GM12878 (cell line): ENCODE data around the gene GTPBP4. TPM values are rescaled to one million over a fixed set of nuclear protein-coding genes. Genes with fewer than 3 reads are reported as not detected.
A peak's percentile ranks its signal among the peaks of the same experiment; 100 is the strongest.

Experiments used
- ATAC-seq: fragments of 200-7000 bp; cut with Tn5 transposase; 3 replicates; pipeline ENCODE4 v1.9.1; 2020; ENCODE audit warnings: mild to moderate bottlenecking, moderate library complexity
- BruUV-seq: library from RNA; stranded (reverse); fragments of 400-500 nt; replicated peaks from 2 replicates; lab custom pipeline; 2021; lab: Mats Ljungman, UMichigan
- CTCF ChIA-PET: fragments of 300-600 bp; sonication (Branson Sonifier 250); formaldehyde crosslinking; extraction: SDS; loops from one replicate; lab custom pipeline; 2021; ENCODE audit warnings: inconsistent platforms; lab: Yijun Ruan, JAX
- POLR2A ChIA-PET: fragments of 350-600 bp; formaldehyde crosslinking; extraction: SDS; loops from one replicate; lab custom pipeline; 2021; ENCODE audit warnings: inconsistent platforms; lab: Charles Lee
- RAD21 ChIA-PET: fragments of 300-600 bp; sonication (Branson Sonifier 250); formaldehyde crosslinking; loops from one replicate; lab custom pipeline; 2023; ENCODE audit warnings: antibody characterized with exemption; ENCODE audit not compliant: unreplicated experiment; lab: Charles Lee
- SMC1A ChIA-PET: fragments of 300-600 bp; sonication (Branson Sonifier 250); formaldehyde crosslinking; loops from one replicate; lab custom pipeline; 2023; ENCODE audit not compliant: unreplicated experiment, uncharacterized antibody; lab: Charles Lee
- DNase-seq: peaks from one replicate; pipeline ENCODE4 v3.0.0-alpha.2; 2011; ENCODE audit warnings: low read depth, low spot score
- FAIRE-seq: peaks from 3 replicates; lab custom pipeline; 2011; peaks lifted over from hg19 to GRCh38; lab: Jason Lieb, UNC
- H2AFZ ChIP-seq: 2 replicates; pipeline ENCODE4 v1.6.0; 2011; ENCODE audit warnings: low read depth, low read length, control low read depth; ENCODE audit not compliant: control insufficient read depth
- H3K27ac ChIP-seq: 2 replicates; pipeline ENCODE4 v1.5.1; 2011; ENCODE audit warnings: control low read depth; ENCODE audit not compliant: control insufficient read depth, insufficient read depth
- H3K27me3 ChIP-seq, 2 experiments: replicated peaks in 1 of 2; 2 replicates each; pipeline versions ENCODE4 v1.6.0 to v1.6.1; 2011; ENCODE audit warnings: low read length in 1 of 2; ENCODE audit not compliant: control insufficient read depth in 2 of 2, insufficient read depth in 2 of 2
- H3K36me3 ChIP-seq, 2 experiments: 2 replicates each; pipeline ENCODE4 v1.5.1; 2011; ENCODE audit warnings: low read length in 1 of 2; ENCODE audit not compliant: control insufficient read depth in 2 of 2, insufficient read depth in 2 of 2
- H3K4me1 ChIP-seq: 2 replicates; pipeline ENCODE4 v1.6.1; 2011; ENCODE audit warnings: mild to moderate bottlenecking, low read length, moderate library complexity, mixed read lengths; ENCODE audit not compliant: control insufficient read depth, insufficient read depth
- H3K4me2 ChIP-seq: 2 replicates; pipeline ENCODE4 v1.6.0; 2011; ENCODE audit warnings: control low read depth; ENCODE audit not compliant: control insufficient read depth, insufficient read depth
- H3K4me3 ChIP-seq: fragments of 200-600 bp; sonication (generic); 2 replicates; pipeline ENCODE4 v1.5.1; 2016
- H3K79me2 ChIP-seq: 2 replicates; pipeline ENCODE4 v1.6.0; 2011; ENCODE audit warnings: low read length; ENCODE audit not compliant: control insufficient read depth, insufficient read depth
- H3K9ac ChIP-seq: 2 replicates; pipeline ENCODE4 v1.8.0; 2011; ENCODE audit warnings: low read length, control low read depth, mixed read lengths; ENCODE audit not compliant: control insufficient read depth, insufficient read depth
- H3K9me3 ChIP-seq: replicated peaks from 3 replicates; pipeline ENCODE4 v1.5.1; 2011; ENCODE audit warnings: mild to moderate bottlenecking, low read length; ENCODE audit not compliant: control insufficient read depth, insufficient read depth
- H4K20me1 ChIP-seq: 2 replicates; pipeline ENCODE4 v1.6.0; 2011; ENCODE audit not compliant: control insufficient read depth, insufficient read depth
- BCL11A ChIP-seq: IDR thresholded peaks from 2 replicates; pipeline ENCODE4 v1.6.1; 2011; ENCODE audit warnings: low read depth, low read length
- CEBPB ChIP-seq, 2 experiments: fragments of 150-350 bp in 1 of 2; IDR thresholded peaks; 2 replicates each; pipeline ENCODE4 v1.6.1; 2012 to 2014; ENCODE audit warnings: low read depth in 2 of 2, low read length in 2 of 2, borderline replicate concordance in 1 of 2, inconsistent platforms in 1 of 2
- DPF2 ChIP-seq: fragments of 450-650 bp; IDR thresholded peaks from 2 replicates; pipeline ENCODE4 v1.6.1; 2017; ENCODE audit warnings: mild to moderate bottlenecking
- FOXK2 ChIP-seq: fragments of 450-650 bp; IDR thresholded peaks from 2 replicates; pipeline ENCODE4 v1.6.1; 2017; ENCODE audit warnings: mild to moderate bottlenecking, moderate library complexity
- MTA2 ChIP-seq: fragments of 450-650 bp; IDR thresholded peaks from 2 replicates; pipeline ENCODE4 v1.6.1; 2016; ENCODE audit warnings: low read depth, mild to moderate bottlenecking, moderate library complexity
- POLR2AphosphoS5 ChIP-seq: IDR thresholded peaks from 2 replicates; pipeline ENCODE4 v1.6.1; 2011; ENCODE audit warnings: mild to moderate bottlenecking, low read length, inconsistent platforms
- SMC3 ChIP-seq: IDR thresholded peaks from 2 replicates; pipeline ENCODE4 v1.6.1; 2011; ENCODE audit warnings: low read length, improper control_type of control experiment, borderline replicate concordance
- SP1 ChIP-seq: IDR thresholded peaks from one replicate; pipeline ENCODE4 v1.6.1; 2011; ENCODE audit warnings: low read depth, low read length
- ZNF384 ChIP-seq: IDR thresholded peaks from 2 replicates; pipeline ENCODE4 v1.6.1; 2012; ENCODE audit warnings: low read depth, mild to moderate bottlenecking, low read length, improper control_type of control experiment, borderline replicate concordance
- in situ Hi-C: fragments of 300-500 bp; cut with MboI; formaldehyde crosslinking; loops from 9 replicates; pipeline ENCODE4 v1.14.3; 2018; ENCODE audit warnings: mixed read lengths
- intact Hi-C: fragments of 100-400 bp; cut with micrococcal nuclease; formaldehyde crosslinking; loops from one replicate; pipeline ENCODE4 v1.14.2; 2022; ENCODE audit not compliant: unreplicated experiment
- polyA plus RNA-seq, 11 experiments: library from polyadenylated mRNA; depleted of rRNA in 4 of 11; unstranded in 6 of 11; stranded (reverse) in 5 of 11; fragments of >200 nt; fragmentation: Nextera tagmentation in 4 of 11; fragmentation: Illumina TruSeq in 1 of 11; extraction: Ambion mirVana in 4 of 11; extraction: Trizol in 1 of 11; gene quantifications; 1 replicate in 1 of 11; 2 replicates in 10 of 11; pipeline versions ENCODE4 v1.2.1 to v1.2.3, GENCODE V29; 2011 to 2016; ENCODE audit warnings: inconsistent platforms in 2 of 11, missing spikeins in 2 of 11, low read depth in 1 of 11
- total RNA-seq, 4 experiments: library from RNA; depleted of rRNA in 3 of 4; stranded (reverse); fragments of >200 nt in 3 of 4; fragmentation: Illumina TruSeq in 1 of 4; extraction: Trizol in 1 of 4; gene quantifications; 2 replicates each; pipeline versions ENCODE4 v1.2.1 to v1.2.3, GENCODE V29; 2013 to 2021
- TF ChIP-seq, protein P1 (sequence below): fragments of 450-650 bp; IDR thresholded peaks from 2 replicates; pipeline ENCODE4 v1.6.1; 2017; ENCODE audit warnings: mild to moderate bottlenecking, low read depth, inconsistent platforms; ENCODE audit not compliant: poor library complexity, severe bottlenecking
- TF ChIP-seq, protein P2 (sequence below): fragments of 450-650 bp; IDR thresholded peaks from 2 replicates; pipeline ENCODE4 v1.6.1; 2017; ENCODE audit warnings: mild to moderate bottlenecking, moderate library complexity

Gene GTPBP4
- total and polyA plus RNA-seq, 10 of the 15 experiments (the other 5 are each of a cell fraction or from before 2014, with no cell fraction given): 58.5 to 118 (median 71.4) TPM

DNA sequence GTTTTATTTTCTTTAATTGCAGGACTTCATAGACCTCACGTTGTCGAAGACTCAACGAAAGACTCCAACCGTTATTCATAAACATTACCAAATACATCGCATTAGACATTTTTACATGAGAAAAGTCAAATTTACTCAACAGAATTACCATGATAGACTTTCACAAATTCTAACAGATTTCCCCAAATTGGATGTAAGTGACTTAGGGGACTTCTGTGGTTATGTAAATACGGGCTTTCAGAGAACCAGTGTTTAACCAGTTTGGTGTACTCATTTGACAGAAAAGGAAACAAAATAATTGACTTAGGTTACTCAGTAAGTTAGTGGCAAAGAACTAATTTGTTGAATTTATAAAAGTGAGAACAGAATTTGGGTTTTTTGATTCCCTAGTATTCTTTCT lies 4.2 kb downstream of the GTPBP4 start (continued):
- peak; percentile 29; the same call in 1 of the 2 replicates for TF ChIP-seq BCL11A
- peak; percentile 92 for TF ChIP-seq MTA2
- no peak for TF ChIP-seq POLR2AphosphoS5
- TF ChIP-seq, protein P1, sequence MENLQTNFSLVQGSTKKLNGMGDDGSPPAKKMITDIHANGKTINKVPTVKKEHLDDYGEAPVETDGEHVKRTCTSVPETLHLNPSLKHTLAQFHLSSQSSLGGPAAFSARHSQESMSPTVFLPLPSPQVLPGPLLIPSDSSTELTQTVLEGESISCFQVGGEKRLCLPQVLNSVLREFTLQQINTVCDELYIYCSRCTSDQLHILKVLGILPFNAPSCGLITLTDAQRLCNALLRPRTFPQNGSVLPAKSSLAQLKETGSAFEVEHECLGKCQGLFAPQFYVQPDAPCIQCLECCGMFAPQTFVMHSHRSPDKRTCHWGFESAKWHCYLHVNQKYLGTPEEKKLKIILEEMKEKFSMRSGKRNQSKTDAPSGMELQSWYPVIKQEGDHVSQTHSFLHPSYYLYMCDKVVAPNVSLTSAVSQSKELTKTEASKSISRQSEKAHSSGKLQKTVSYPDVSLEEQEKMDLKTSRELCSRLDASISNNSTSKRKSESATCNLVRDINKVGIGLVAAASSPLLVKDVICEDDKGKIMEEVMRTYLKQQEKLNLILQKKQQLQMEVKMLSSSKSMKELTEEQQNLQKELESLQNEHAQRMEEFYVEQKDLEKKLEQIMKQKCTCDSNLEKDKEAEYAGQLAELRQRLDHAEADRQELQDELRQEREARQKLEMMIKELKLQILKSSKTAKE: peak; percentile 53
- TF ChIP-seq SMC3: no peak
- no peak for TF ChIP-seq CEBPB (IDR thresholded peaks at IDR 0.05; ENCODE audit: borderline replicate concordance in 1 of 2, low read depth in 2 of 2, low read length in 2 of 2)
- TF ChIP-seq FOXK2: no peak
- TF ChIP-seq SP1: no peak

DNA sequence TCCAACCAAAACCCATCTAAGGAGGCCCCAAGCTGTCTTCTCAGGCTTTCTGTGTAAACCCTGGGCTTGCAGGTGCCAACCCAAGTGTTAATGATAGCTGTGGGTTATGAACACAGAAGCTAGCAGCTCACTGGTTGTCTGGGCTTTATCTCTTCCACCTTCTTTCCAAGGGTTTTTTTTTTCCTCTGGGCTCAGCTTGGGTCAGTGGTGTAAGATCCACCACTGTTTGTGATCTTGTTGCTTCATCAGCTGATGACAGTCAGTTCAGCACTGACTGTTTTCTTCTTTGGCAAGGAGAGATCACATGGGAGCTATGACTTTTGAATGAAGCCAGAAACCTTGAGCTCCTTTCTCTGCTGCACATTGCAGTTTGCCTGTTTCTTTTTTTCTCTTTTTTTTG lies 4.6 kb downstream of the GTPBP4 start:
- Histone ChIP-seq H3K9ac (no peak overlapping the region), H3K4me1 (peaks cover 7% of the 10 kb centered on the region; the same call in 1 of the 2 replicates), H3K27me3 (no peaks in the 10 kb centered on the region), H3K36me3 (peaks cover 23 to 31% of the 10 kb centered on the region in 2 experiments), H3K79me2 (peaks cover 46% of the 10 kb centered on the region), H3K9me3 (no peaks in the 10 kb centered on the region; the same call in 2 of the 3 replicates), H2AFZ (no peak overlapping the region), H3K27ac (peak overlapping the region; percentile 40), H4K20me1 (peaks cover 3% of the 10 kb centered on the region; the same call in 1 of the 2 replicates), H3K4me3 (no peak overlapping the region), H3K4me2 (no peak overlapping the region; the same call in 1 of the 2 replicates)
- in situ Hi-C loops (no loop called here), intact Hi-C loops (no loop called here)
- ChIA-PET SMC1A (interaction anchor here (0.7 to 2.0 kb wide), 9 partner anchors 9 to 150 kb away, joined by 3 to 8 read pairs (median 4); no protein-coding TSS in a partner anchor), CTCF (interaction anchor here (0.7 kb wide), 1 partner anchor 52 kb away, joined by 3 read pairs; no protein-coding TSS in a partner anchor), POLR2A (interaction anchor here (0.6 to 2.3 kb wide), 5 partner anchors 19 to 141 kb away, joined by 3 to 10 read pairs (median 3); partner anchors contain the start of gene IDI1), RAD21 (interaction anchor here (0.8 to 1.5 kb wide), 5 partner anchors 19 to 56 kb away, joined by 3 to 8 read pairs (median 3); no protein-coding TSS in a partner anchor)
- TF ChIP-seq DPF2 (no peak), ZNF384 (0 out of 2 replicates have a peak, but pooled peaks have one; percentile 12), POLR2AphosphoS5 (peak; percentile 80)
- TF ChIP-seq, protein P2, sequence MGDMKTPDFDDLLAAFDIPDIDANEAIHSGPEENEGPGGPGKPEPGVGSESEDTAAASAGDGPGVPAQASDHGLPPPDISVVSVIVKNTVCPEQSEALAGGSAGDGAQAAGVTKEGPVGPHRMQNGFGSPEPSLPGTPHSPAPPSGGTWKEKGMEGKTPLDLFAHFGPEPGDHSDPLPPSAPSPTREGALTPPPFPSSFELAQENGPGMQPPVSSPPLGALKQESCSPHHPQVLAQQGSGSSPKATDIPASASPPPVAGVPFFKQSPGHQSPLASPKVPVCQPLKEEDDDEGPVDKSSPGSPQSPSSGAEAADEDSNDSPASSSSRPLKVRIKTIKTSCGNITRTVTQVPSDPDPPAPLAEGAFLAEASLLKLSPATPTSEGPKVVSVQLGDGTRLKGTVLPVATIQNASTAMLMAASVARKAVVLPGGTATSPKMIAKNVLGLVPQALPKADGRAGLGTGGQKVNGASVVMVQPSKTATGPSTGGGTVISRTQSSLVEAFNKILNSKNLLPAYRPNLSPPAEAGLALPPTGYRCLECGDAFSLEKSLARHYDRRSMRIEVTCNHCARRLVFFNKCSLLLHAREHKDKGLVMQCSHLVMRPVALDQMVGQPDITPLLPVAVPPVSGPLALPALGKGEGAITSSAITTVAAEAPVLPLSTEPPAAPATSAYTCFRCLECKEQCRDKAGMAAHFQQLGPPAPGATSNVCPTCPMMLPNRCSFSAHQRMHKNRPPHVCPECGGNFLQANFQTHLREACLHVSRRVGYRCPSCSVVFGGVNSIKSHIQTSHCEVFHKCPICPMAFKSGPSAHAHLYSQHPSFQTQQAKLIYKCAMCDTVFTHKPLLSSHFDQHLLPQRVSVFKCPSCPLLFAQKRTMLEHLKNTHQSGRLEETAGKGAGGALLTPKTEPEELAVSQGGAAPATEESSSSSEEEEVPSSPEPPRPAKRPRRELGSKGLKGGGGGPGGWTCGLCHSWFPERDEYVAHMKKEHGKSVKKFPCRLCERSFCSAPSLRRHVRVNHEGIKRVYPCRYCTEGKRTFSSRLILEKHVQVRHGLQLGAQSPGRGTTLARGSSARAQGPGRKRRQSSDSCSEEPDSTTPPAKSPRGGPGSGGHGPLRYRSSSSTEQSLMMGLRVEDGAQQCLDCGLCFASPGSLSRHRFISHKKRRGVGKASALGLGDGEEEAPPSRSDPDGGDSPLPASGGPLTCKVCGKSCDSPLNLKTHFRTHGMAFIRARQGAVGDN: peak; percentile 18; the same call in 1 of the 2 replicates
- DNase-seq (no peak), ATAC-seq (no peak), FAIRE-seq (no peak)
- no TSS peak for BruUV-seq
